ENCODE data around the gene PTP4A2. TPM values are rescaled to one million over a fixed set of nuclear protein-coding genes. Genes with fewer than 3 reads are reported as not detected.

PTP4A2 gene
- total and polyA plus RNA-seq, 2 of the 13 experiments (the other 11 are each of a cell fraction or from before 2014, with no cell fraction given) = 173 to 225 TPM

DNA sequence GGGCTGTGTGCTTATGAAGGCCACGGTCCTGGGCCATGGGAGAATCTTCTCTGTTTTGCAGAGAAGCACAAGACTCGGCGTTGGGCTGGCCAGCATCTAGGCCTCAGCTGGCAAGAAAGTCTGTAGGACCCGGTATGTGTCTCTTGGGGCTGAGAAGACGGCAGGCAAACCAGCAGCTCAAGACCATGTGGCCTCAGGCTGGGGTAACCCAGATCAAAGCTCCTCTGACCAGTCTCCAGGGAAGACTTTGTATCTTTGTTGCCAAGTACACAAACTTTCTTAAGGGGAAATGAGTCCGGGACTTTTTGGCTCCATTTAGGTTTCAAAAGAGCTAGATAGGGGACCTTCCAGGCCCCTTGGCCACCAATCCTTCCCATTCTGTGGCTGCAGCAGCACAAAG, 60.1 kb downstream of the PTP4A2 start (continued):
- TF ChIP-seq, protein P1, sequence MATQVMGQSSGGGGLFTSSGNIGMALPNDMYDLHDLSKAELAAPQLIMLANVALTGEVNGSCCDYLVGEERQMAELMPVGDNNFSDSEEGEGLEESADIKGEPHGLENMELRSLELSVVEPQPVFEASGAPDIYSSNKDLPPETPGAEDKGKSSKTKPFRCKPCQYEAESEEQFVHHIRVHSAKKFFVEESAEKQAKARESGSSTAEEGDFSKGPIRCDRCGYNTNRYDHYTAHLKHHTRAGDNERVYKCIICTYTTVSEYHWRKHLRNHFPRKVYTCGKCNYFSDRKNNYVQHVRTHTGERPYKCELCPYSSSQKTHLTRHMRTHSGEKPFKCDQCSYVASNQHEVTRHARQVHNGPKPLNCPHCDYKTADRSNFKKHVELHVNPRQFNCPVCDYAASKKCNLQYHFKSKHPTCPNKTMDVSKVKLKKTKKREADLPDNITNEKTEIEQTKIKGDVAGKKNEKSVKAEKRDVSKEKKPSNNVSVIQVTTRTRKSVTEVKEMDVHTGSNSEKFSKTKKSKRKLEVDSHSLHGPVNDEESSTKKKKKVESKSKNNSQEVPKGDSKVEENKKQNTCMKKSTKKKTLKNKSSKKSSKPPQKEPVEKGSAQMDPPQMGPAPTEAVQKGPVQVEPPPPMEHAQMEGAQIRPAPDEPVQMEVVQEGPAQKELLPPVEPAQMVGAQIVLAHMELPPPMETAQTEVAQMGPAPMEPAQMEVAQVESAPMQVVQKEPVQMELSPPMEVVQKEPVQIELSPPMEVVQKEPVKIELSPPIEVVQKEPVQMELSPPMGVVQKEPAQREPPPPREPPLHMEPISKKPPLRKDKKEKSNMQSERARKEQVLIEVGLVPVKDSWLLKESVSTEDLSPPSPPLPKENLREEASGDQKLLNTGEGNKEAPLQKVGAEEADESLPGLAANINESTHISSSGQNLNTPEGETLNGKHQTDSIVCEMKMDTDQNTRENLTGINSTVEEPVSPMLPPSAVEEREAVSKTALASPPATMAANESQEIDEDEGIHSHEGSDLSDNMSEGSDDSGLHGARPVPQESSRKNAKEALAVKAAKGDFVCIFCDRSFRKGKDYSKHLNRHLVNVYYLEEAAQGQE (IDR thresholded peaks at IDR 0.05; ENCODE audit: borderline replicate concordance in 1 of 2, low read depth in 1 of 2, low read length in 2 of 2) = no peak
- TF ChIP-seq SCMH1 (CRISPR knock-in tag; IDR thresholded peaks at IDR 0.05; ENCODE audit: borderline replicate concordance) (no peak), HIVEP1 (CRISPR knock-in tag; IDR thresholded peaks at IDR 0.05) (no peak), MAZ (IDR thresholded peaks at IDR 0.05; ENCODE audit: borderline replicate concordance, low read depth, low read length) (no peak), MAZ (CRISPR knock-in tag; IDR thresholded peaks at IDR 0.05; ENCODE audit: low read depth) (no peak), JUNB (CRISPR knock-in tag; IDR thresholded peaks at IDR 0.05; ENCODE audit: borderline replicate concordance) (no peak)
- TF ChIP-seq, protein P2, sequence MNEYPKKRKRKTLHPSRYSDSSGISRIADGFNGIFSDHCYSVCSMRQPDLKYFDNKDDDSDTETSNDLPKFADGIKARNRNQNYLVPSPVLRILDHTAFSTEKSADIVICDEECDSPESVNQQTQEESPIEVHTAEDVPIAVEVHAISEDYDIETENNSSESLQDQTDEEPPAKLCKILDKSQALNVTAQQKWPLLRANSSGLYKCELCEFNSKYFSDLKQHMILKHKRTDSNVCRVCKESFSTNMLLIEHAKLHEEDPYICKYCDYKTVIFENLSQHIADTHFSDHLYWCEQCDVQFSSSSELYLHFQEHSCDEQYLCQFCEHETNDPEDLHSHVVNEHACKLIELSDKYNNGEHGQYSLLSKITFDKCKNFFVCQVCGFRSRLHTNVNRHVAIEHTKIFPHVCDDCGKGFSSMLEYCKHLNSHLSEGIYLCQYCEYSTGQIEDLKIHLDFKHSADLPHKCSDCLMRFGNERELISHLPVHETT (CRISPR knock-in tag; conservative IDR thresholded peaks at IDR 0.05) = no peak

DNA sequence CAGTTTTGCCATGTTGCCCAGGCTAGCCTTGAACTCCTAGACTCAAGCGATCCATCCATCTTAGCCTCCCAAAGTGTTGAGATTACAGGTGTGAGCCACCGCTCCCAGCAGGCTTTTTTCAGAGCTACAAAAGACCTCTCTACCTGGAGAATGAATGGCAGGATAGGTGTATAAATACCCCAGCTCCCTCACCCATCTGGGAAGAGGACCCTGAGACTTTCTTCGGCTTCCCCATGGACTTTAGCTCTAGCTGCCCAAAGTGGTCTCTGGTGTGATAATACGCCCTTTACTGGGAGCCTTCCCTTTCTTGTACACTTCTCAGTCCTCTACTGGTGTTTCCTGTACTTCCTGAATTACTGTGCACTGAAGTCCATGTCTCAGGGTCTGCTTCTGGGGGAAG, 60.6 kb downstream of the PTP4A2 start:
- no peaks in the 10 kb centered on the region for H3K27me3 ChIP-seq (ENCODE audit: control insufficient read depth in 1 of 2, insufficient read depth in 2 of 2, low read length in 2 of 2)
- POLR2A ChIA-PET = no interaction called here
- in situ Hi-C loops (cut with HindIII; ENCODE audit: extremely low pct_ligation_motif_present, low pct_unique_long_range_greater_than_20kb) = no loop called here
- H3K4me1 ChIP-seq (ENCODE audit: insufficient read depth, low read length) = peaks cover 61% of the 10 kb centered on the region
- H4K20me1 ChIP-seq (ENCODE audit: insufficient read depth, low read length) = no peaks in the 10 kb centered on the region
- ATAC-seq = no peak
- TF ChIP-seq MIER2 (CRISPR knock-in tag; IDR thresholded peaks at IDR 0.05) = no peak
- DNase-seq (ENCODE audit: low spot score) = no peak
- H3K4me2 ChIP-seq (ENCODE audit: low read depth, low read length) = peak overlapping the region; percentile 15; the same call in 1 of the 2 replicates
- CTCF ChIA-PET (ENCODE audit: low intra/inter-chr PET ratio, low total read pairs) = no interaction called here
- BruUV-seq (replicated peaks) = no TSS peak
- H3K9ac ChIP-seq (ENCODE audit: insufficient read depth, low read depth, low read length) = no peak overlapping the region
- WGBS (ENCODE audit: low lambda C conversion rate) = 100% methylated on average over 3 of the region's 4 CpGs
- H3K9me3 ChIP-seq (ENCODE audit: low read length) = no peaks in the 10 kb centered on the region
- no peak overlapping the region for H3K27ac ChIP-seq (ENCODE audit: extremely low read length, insufficient read depth, low read length)
- H2AFZ ChIP-seq (ENCODE audit: low read length) = no peak overlapping the region
- intact Hi-C loops (cut with micrococcal nuclease; ENCODE audit: unreplicated experiment) = no loop called here
- no peak overlapping the region for H3K4me3 ChIP-seq (replicated peaks in 1 of 3; ENCODE audit: insufficient read depth in 1 of 3, low read depth in 2 of 3, low read length in 3 of 3)
- FAIRE-seq = no peak
- no peaks in the 10 kb centered on the region for H3K79me2 ChIP-seq (ENCODE audit: insufficient read depth, low read length)
- H3K36me3 ChIP-seq (replicated peaks in 1 of 2; ENCODE audit: control insufficient read depth in 1 of 2, insufficient read depth in 2 of 2, low read length in 2 of 2) = no peaks in the 10 kb centered on the region

All from HepG2 (cell line).